GM18868 (cell line): ENCODE results near the gene FCER2.
"Not testable (repeated sequence)": the region's sequence is repeated elsewhere in the genome, so short reads cannot be mapped to it uniquely, and the experiment has no call there.

Experiments used
- ATAC-seq: cut with Tn5 transposase; IDR thresholded peaks from one replicate; pipeline ENCODE4 v1.9.1; 2021; ENCODE audit warnings: mild to moderate bottlenecking, moderate library complexity; ENCODE audit not compliant: unreplicated experiment

The FCER2 gene

GRCh38 chr19:7654401-7654800, 47.5 kb downstream of the FCER2 start:
- no peak for ATAC-seq

GRCh38 chr19:7652061-7652641, 49.8 kb downstream of the FCER2 start:
- ATAC-seq: no peak

- ATAC-seq: no peak
Measured at GRCh38 chr19:7650148-7650547, 51.8 kb downstream of the FCER2 start.

GRCh38 chr19:7648265-7649014, 53.5 kb downstream of the FCER2 start:
- no peak for ATAC-seq

GRCh38 chr19:7647156-7647555, 54.8 kb downstream of the FCER2 start:
- no peak for ATAC-seq

- no peak for ATAC-seq
Measured at GRCh38 chr19:7646426-7646700, 55.6 kb downstream of the FCER2 start.

- ATAC-seq: no peak
Measured at GRCh38 chr19:7645656-7646425, 56.1 kb downstream of the FCER2 start.

- ATAC-seq: no peak
Measured at GRCh38 chr19:7645163-7645562, 56.8 kb downstream of the FCER2 start.

GRCh38 chr19:7644550-7644877, 57.4 kb downstream of the FCER2 start:
- no peak for ATAC-seq

GRCh38 chr19:7643629-7644549, 58.0 kb downstream of the FCER2 start:
- ATAC-seq: not testable (repeated sequence)

- no peak for ATAC-seq
Measured at GRCh38 chr19:7643031-7643415, 58.9 kb downstream of the FCER2 start.

GRCh38 chr19:7642295-7643030, 59.5 kb downstream of the FCER2 start:
- ATAC-seq: no peak

- ATAC-seq: no peak
Measured at GRCh38 chr19:7641290-7642276, 60.3 kb downstream of the FCER2 start.

- no peak for ATAC-seq
Measured at GRCh38 chr19:7640803-7641202, 61.1 kb downstream of the FCER2 start.

- no peak for ATAC-seq
Measured at GRCh38 chr19:7639863-7640348, 62.0 kb downstream of the FCER2 start.

GRCh38 chr19:7638802-7639465, 63.0 kb downstream of the FCER2 start:
- no peak for ATAC-seq
